Measurements from ENCODE around the gene PPIE.
A peak's percentile ranks its signal among the peaks of the same experiment; 100 is the strongest.

The PPIE gene

GRCh38 chr1:39691383-39692151 is 47.1 kb upstream of the PPIE start, which contains the start of gene HPCAL4:
TSS of gene HPCAL4 (minus strand) at chr1:39691433. CDS start at chr1:39684603, 6,830 bp downstream.
- no CpG with 5 or more reads among the region's 47 CpGs for WGBS (ENCODE audit: extremely low coverage, insufficient coverage, low lambda C conversion rate)
- Histone ChIP-seq H3K27me3 (ENCODE audit: insufficient read depth, low read length, poor library complexity) (peaks cover 61% of the 10 kb centered on the region), H3K9ac (ENCODE audit: low read length) (no peak within 1 kb of the TSS), H4K8ac (ENCODE audit: low read depth, low read length) (no peak within 1 kb of the TSS), H3K4me2 (ENCODE audit: low read length) (peak within 1 kb of the TSS; percentile 70), H3K79me1 (ENCODE audit: low read length) (no peaks in the 10 kb centered on the region), H2BK120ac (ENCODE audit: low read depth, low read length) (no peak within 1 kb of the TSS), H3K27ac (ENCODE audit: low read depth, low read length) (no peak within 1 kb of the TSS), H3K4me3 (ENCODE audit: low read length) (no peak within 1 kb of the TSS), H3K23ac (ENCODE audit: low read length) (no peak within 1 kb of the TSS), H3K79me2 (ENCODE audit: control insufficient read depth, insufficient read depth, low read length) (no peaks in the 10 kb centered on the region), H2BK15ac (replicated peaks; ENCODE audit: low read depth) (no peak within 1 kb of the TSS), H3K4ac (ENCODE audit: low read depth, low read length) (no peak within 1 kb of the TSS), H2BK5ac (ENCODE audit: low read length) (no peak within 1 kb of the TSS), H4K5ac (ENCODE audit: low read length) (no peak within 1 kb of the TSS), H3K56ac (ENCODE audit: low read length) (peak within 1 kb of the TSS; percentile 15), H3K36me3 (ENCODE audit: control insufficient read depth, insufficient read depth, low read length) (no peaks in the 10 kb centered on the region), H3K4me1 (ENCODE audit: control insufficient read depth, low read depth, low read length) (no peaks in the 10 kb centered on the region), H2AK5ac (ENCODE audit: low read length) (no peak within 1 kb of the TSS), H3K18ac (ENCODE audit: low read length) (no peak within 1 kb of the TSS)
- peak; percentile 97 for DNase-seq

DNA sequence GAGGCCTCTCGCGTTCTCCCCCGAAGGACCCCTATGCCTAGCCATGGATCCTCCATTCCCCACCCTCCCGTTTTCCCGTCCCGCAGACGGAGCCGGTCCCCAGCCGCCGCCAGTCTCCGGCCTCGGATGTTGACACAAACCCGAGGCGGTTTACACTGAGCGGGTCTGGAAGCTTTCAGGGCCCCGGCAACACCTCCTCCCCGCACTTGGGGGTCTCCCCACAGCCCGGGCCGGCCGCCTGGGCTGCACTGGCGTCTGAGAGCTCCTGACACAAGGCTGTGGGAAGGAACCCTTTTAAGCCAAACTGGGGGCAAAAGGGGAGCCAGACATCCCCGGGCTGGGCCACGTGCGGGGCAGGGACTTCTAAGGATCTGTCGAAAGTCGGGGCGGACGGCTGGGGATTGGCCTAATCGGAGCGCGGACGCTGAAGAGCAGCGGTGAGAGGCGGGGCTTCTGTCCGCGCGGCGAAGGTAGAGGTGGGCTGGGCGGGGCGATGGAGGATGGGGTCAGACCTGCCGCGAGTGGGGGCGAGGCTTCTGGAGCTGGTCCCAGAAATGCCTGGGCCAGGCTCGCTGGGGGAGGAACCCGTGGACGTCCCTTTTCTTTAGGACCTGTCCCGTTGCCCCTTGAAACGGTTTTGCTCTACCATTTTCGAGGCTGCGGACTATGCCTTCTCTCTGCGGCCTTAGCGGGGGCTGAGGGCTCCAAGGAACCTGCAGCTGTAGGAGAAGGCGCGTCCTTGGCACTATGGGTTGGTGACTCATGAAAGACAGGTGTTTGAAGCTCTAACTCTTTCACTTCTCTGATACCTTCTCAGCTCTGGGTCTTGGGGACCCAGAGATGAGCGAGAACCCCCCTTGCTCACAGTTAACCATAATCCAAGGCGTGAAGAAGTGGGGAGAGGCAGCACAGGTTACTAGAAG is 46.3 kb upstream of the PPIE start:
- no peak overlapping the region for H3K56ac ChIP-seq (ENCODE audit: low read length)
- H3K27me3 ChIP-seq (ENCODE audit: insufficient read depth, low read length, poor library complexity) = peaks cover 56% of the 10 kb centered on the region
- H3K4me3 ChIP-seq (ENCODE audit: low read length) = no peak overlapping the region
- no peak overlapping the region for H3K18ac ChIP-seq (ENCODE audit: low read length)
- H3K36me3 ChIP-seq (ENCODE audit: control insufficient read depth, insufficient read depth, low read length) = no peaks in the 10 kb centered on the region
- H3K23ac ChIP-seq (ENCODE audit: low read length) = no peak overlapping the region
- no peak overlapping the region for H2AK5ac ChIP-seq (ENCODE audit: low read length)
- no CpG with 5 or more reads among the region's 56 CpGs for whole genome bisulfite sequencing (ENCODE audit: extremely low coverage, insufficient coverage, low lambda C conversion rate)
- H3K27ac ChIP-seq (ENCODE audit: low read depth, low read length) = no peak overlapping the region
- H3K4me1 ChIP-seq (ENCODE audit: control insufficient read depth, low read depth, low read length) = no peaks in the 10 kb centered on the region
- no peak overlapping the region for H2BK5ac ChIP-seq (ENCODE audit: low read length)
- H2BK15ac ChIP-seq (replicated peaks; ENCODE audit: low read depth) = no peak overlapping the region
- no peaks in the 10 kb centered on the region for H3K79me1 ChIP-seq (ENCODE audit: low read length)
- H2BK120ac ChIP-seq (ENCODE audit: low read depth, low read length) = no peak overlapping the region
- H3K9ac ChIP-seq (ENCODE audit: low read length) = no peak overlapping the region
- peak; percentile 39 for DNase-seq
- H4K5ac ChIP-seq (ENCODE audit: low read length) = no peak overlapping the region
- H4K8ac ChIP-seq (ENCODE audit: low read depth, low read length) = no peak overlapping the region
- H3K4ac ChIP-seq (ENCODE audit: low read depth, low read length) = no peak overlapping the region
- no peak overlapping the region for H3K4me2 ChIP-seq (ENCODE audit: low read length)
- no peaks in the 10 kb centered on the region for H3K79me2 ChIP-seq (ENCODE audit: control insufficient read depth, insufficient read depth, low read length)

DNA sequence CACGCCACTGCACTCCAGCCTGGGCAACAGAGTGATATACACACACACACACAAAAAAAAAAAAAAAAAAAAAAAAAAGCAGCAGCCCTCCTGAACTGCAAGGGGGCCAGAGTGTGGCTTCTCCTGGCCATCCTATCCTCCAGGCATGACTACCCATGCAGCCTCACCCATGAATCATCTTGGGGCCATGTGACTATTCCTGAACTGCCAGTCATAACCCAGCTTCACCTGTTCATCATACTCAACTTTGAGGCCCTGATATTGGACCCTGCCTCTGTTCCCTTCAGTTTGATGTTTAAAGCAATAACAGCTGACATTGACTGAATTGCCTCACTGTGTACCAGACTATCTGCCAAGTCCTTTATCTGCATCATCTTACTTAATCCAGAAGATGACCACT is 44.7 kb upstream of the PPIE start:
- Histone ChIP-seq H2BK15ac (replicated peaks; ENCODE audit: low read depth) (no peak overlapping the region), H2AK5ac (ENCODE audit: low read length) (no peak overlapping the region), H3K79me2 (ENCODE audit: control insufficient read depth, insufficient read depth, low read length) (no peaks in the 10 kb centered on the region), H3K4me3 (ENCODE audit: low read length) (no peak overlapping the region), H2BK5ac (ENCODE audit: low read length) (no peak overlapping the region), H3K36me3 (ENCODE audit: control insufficient read depth, insufficient read depth, low read length) (no peaks in the 10 kb centered on the region), H3K27me3 (ENCODE audit: insufficient read depth, low read length, poor library complexity) (peaks cover 49% of the 10 kb centered on the region), H3K4me2 (ENCODE audit: low read length) (no peak overlapping the region), H4K8ac (ENCODE audit: low read depth, low read length) (no peak overlapping the region), H3K27ac (ENCODE audit: low read depth, low read length) (no peak overlapping the region), H3K56ac (ENCODE audit: low read length) (no peak overlapping the region), H4K5ac (ENCODE audit: low read length) (no peak overlapping the region), H3K4ac (ENCODE audit: low read depth, low read length) (no peak overlapping the region), H2BK120ac (ENCODE audit: low read depth, low read length) (no peak overlapping the region), H3K4me1 (ENCODE audit: control insufficient read depth, low read depth, low read length) (no peaks in the 10 kb centered on the region), H3K79me1 (ENCODE audit: low read length) (no peaks in the 10 kb centered on the region), H3K9ac (ENCODE audit: low read length) (no peak overlapping the region), H3K18ac (ENCODE audit: low read length) (no peak overlapping the region), H3K23ac (ENCODE audit: low read length) (no peak overlapping the region)
- no peak for DNase-seq
- WGBS (ENCODE audit: extremely low coverage, insufficient coverage, low lambda C conversion rate) = no CpG with 5 or more reads among the region's 1 CpG

- Histone ChIP-seq H3K56ac (ENCODE audit: low read length) (no peak overlapping the region), H2BK120ac (ENCODE audit: low read depth, low read length) (no peak overlapping the region), H2AK5ac (ENCODE audit: low read length) (no peak overlapping the region), H3K79me2 (ENCODE audit: control insufficient read depth, insufficient read depth, low read length) (no peaks in the 10 kb centered on the region), H3K23ac (ENCODE audit: low read length) (no peak overlapping the region), H4K5ac (ENCODE audit: low read length) (no peak overlapping the region), H3K27me3 (ENCODE audit: insufficient read depth, low read length, poor library complexity) (peaks cover 42% of the 10 kb centered on the region), H3K4me3 (ENCODE audit: low read length) (no peak overlapping the region), H3K27ac (ENCODE audit: low read depth, low read length) (no peak overlapping the region), H3K9ac (ENCODE audit: low read length) (no peak overlapping the region), H3K4me1 (ENCODE audit: control insufficient read depth, low read depth, low read length) (no peaks in the 10 kb centered on the region), H3K18ac (ENCODE audit: low read length) (no peak overlapping the region), H2BK15ac (replicated peaks; ENCODE audit: low read depth) (no peak overlapping the region), H3K4me2 (ENCODE audit: low read length) (no peak overlapping the region), H3K36me3 (ENCODE audit: control insufficient read depth, insufficient read depth, low read length) (no peaks in the 10 kb centered on the region), H2BK5ac (ENCODE audit: low read length) (no peak overlapping the region), H4K8ac (ENCODE audit: low read depth, low read length) (no peak overlapping the region), H3K79me1 (ENCODE audit: low read length) (no peaks in the 10 kb centered on the region), H3K4ac (ENCODE audit: low read depth, low read length) (no peak overlapping the region)
- no CpG with 5 or more reads among the region's 1 CpG for WGBS (ENCODE audit: extremely low coverage, insufficient coverage, low lambda C conversion rate)
- no peak for DNase-seq
These were observed 43.7 kb upstream of the PPIE start for GRCh38 chr1:39695016-39695415.

- Histone ChIP-seq H3K79me2 (ENCODE audit: control insufficient read depth, insufficient read depth, low read length) (no peaks in the 10 kb centered on the region), H3K56ac (ENCODE audit: low read length) (no peak overlapping the region), H3K36me3 (ENCODE audit: control insufficient read depth, insufficient read depth, low read length) (no peaks in the 10 kb centered on the region), H3K4ac (ENCODE audit: low read depth, low read length) (no peak overlapping the region), H3K4me1 (ENCODE audit: control insufficient read depth, low read depth, low read length) (no peaks in the 10 kb centered on the region), H3K9ac (ENCODE audit: low read length) (no peak overlapping the region), H2BK15ac (replicated peaks; ENCODE audit: low read depth) (no peak overlapping the region), H3K27ac (ENCODE audit: low read depth, low read length) (no peak overlapping the region), H2AK5ac (ENCODE audit: low read length) (no peak overlapping the region), H3K18ac (ENCODE audit: low read length) (no peak overlapping the region), H3K79me1 (ENCODE audit: low read length) (no peaks in the 10 kb centered on the region), H2BK5ac (ENCODE audit: low read length) (no peak overlapping the region), H4K8ac (ENCODE audit: low read depth, low read length) (no peak overlapping the region), H3K23ac (ENCODE audit: low read length) (no peak overlapping the region), H3K4me3 (ENCODE audit: low read length) (no peak overlapping the region), H3K4me2 (ENCODE audit: low read length) (no peak overlapping the region), H4K5ac (ENCODE audit: low read length) (no peak overlapping the region), H3K27me3 (ENCODE audit: insufficient read depth, low read length, poor library complexity) (peaks cover 33% of the 10 kb centered on the region), H2BK120ac (ENCODE audit: low read depth, low read length) (no peak overlapping the region)
- WGBS (ENCODE audit: extremely low coverage, insufficient coverage, low lambda C conversion rate) = no CpG with 5 or more reads among the region's 1 CpG
- no peak for DNase-seq
These were observed 42.2 kb upstream of the PPIE start for GRCh38 chr1:39696448-39696847.
